OCI-LY7 (cell line): ENCODE results near the gene NEUROG1.

Experiments used
- CTCF ChIP-seq: fragments of 200-600 bp; sonication (generic); conservative IDR thresholded peaks from 2 replicates; pipeline ENCODE4 v1.5.1; 2014; ENCODE audit warnings: mild to moderate bottlenecking, antibody characterized with exemption, low read length, moderate library complexity, mixed read lengths
- EZH2phosphoT487 ChIP-seq: fragments of 200-600 bp; sonication (generic); IDR thresholded peaks from 2 replicates; pipeline ENCODE4 v1.6.1; 2018; ENCODE audit warnings: low read depth, borderline replicate concordance, mild to moderate bottlenecking, mixed run types, antibody characterized with exemption, low read length, moderate library complexity, mixed read lengths

GRCh38 chr5:135576075-135576599 is 40.4 kb upstream of the NEUROG1 start:
- TF ChIP-seq CTCF (no peak), EZH2phosphoT487 (no peak)
